Stimulated activated CD8-positive, alpha-beta memory T cell treated with anti-CD3 and anti-CD28 coated beads, Interleukin-15, amount 100 ng/mL, for 4 hours (primary cell): ENCODE measurements around the gene ARL6IP5.

ENCODE experiments used
- DNase-seq, 2 donors: peaks; one replicate each; pipeline ENCODE4 v3.0.0-alpha.2; 2020; ENCODE audit warnings: low read depth in 2 of 2

The ARL6IP5 gene

GRCh38 chr3:69116897-69117296 lies 32.2 kb downstream of the ARL6IP5 start:
- DNase-seq = no peak

GRCh38 chr3:69118555-69118954 lies 33.8 kb downstream of the ARL6IP5 start:
- DNase-seq = no peak

GRCh38 chr3:69119138-69119537 lies 34.4 kb downstream of the ARL6IP5 start:
- no peak for DNase-seq

- no peak for DNase-seq
Observed at GRCh38 chr3:69119681-69120080, 34.9 kb downstream of the ARL6IP5 start.

GRCh38 chr3:69120879-69121464 lies 36.2 kb downstream of the ARL6IP5 start:
- peak; percentile 25 to 72 for DNase-seq

- no peak for DNase-seq
Observed at GRCh38 chr3:69121513-69121912, 36.8 kb downstream of the ARL6IP5 start.

- DNase-seq = no peak
Observed at GRCh38 chr3:69121950-69122349, 37.2 kb downstream of the ARL6IP5 start.

- no peak for DNase-seq
Observed at GRCh38 chr3:69122403-69122802, 37.7 kb downstream of the ARL6IP5 start, which contains the start of gene LMOD3. Gene LMOD3, minus strand, starts transcription at chr3:69122595. Its CDS starts 209 bp downstream, at chr3:69122386.

GRCh38 chr3:69126216-69126615 lies 41.5 kb downstream of the ARL6IP5 start:
- no peak for DNase-seq

- no peak for DNase-seq
Observed at GRCh38 chr3:69126999-69127398, 42.3 kb downstream of the ARL6IP5 start.

- DNase-seq = no peak
Observed at GRCh38 chr3:69128509-69128908, 43.8 kb downstream of the ARL6IP5 start.

- DNase-seq = no peak
Observed at GRCh38 chr3:69129531-69129930, 44.8 kb downstream of the ARL6IP5 start.

GRCh38 chr3:69130689-69131088 lies 46.0 kb downstream of the ARL6IP5 start:
- DNase-seq = no peak

GRCh38 chr3:69137005-69137404 lies 52.3 kb downstream of the ARL6IP5 start:
- DNase-seq = no peak

- no peak for DNase-seq
Observed at GRCh38 chr3:69137412-69137811, 52.7 kb downstream of the ARL6IP5 start.

GRCh38 chr3:69141313-69141712 lies 56.6 kb downstream of the ARL6IP5 start:
- DNase-seq = no peak

GRCh38 chr3:69142090-69142489 lies 57.4 kb downstream of the ARL6IP5 start:
- no peak for DNase-seq

- no peak for DNase-seq
Observed at GRCh38 chr3:69142797-69143454, 58.2 kb downstream of the ARL6IP5 start.

- no peak for DNase-seq
Observed at GRCh38 chr3:69143612-69144011, 58.9 kb downstream of the ARL6IP5 start.

GRCh38 chr3:69144631-69145245 lies 60.0 kb downstream of the ARL6IP5 start:
- DNase-seq = no peak

GRCh38 chr3:69145688-69146087 lies 61.0 kb downstream of the ARL6IP5 start:
- DNase-seq = no peak

GRCh38 chr3:69149586-69149985 lies 64.8 kb downstream of the ARL6IP5 start:
- no peak for DNase-seq
